Measurements from ENCODE around the gene ATM.

ATM gene

GRCh38 chr11:108289699-108290098, 66.8 kb downstream of the ATM start:
- H3K4me3 ChIP-seq (ENCODE audit: low read length): no peak overlapping the region
- H3K27me3 ChIP-seq (replicated peaks; ENCODE audit: control insufficient read depth, insufficient read depth, low read length): no peaks in the 10 kb centered on the region
- peaks cover 71% of the 10 kb centered on the region for H3K36me3 ChIP-seq (ENCODE audit: control insufficient read depth, insufficient read depth, low read length, severe bottlenecking)
- no peaks in the 10 kb centered on the region for H3K4me1 ChIP-seq (ENCODE audit: control insufficient read depth, insufficient read depth, low read length)
- no peak overlapping the region for H3K9ac ChIP-seq (ENCODE audit: low read length)
- DNase-seq (ENCODE audit: low read depth): no peak
- H3K9me3 ChIP-seq (ENCODE audit: control insufficient read depth, low read length): no peaks in the 10 kb centered on the region

- Histone ChIP-seq H3K4me1 (ENCODE audit: control insufficient read depth, insufficient read depth, low read length) (peaks cover 8% of the 10 kb centered on the region), H3K27me3 (replicated peaks; ENCODE audit: control insufficient read depth, insufficient read depth, low read length) (no peaks in the 10 kb centered on the region), H3K9ac (ENCODE audit: low read length) (no peak overlapping the region), H3K9me3 (ENCODE audit: control insufficient read depth, low read length) (no peaks in the 10 kb centered on the region), H3K36me3 (ENCODE audit: control insufficient read depth, insufficient read depth, low read length, severe bottlenecking) (peaks cover 66% of the 10 kb centered on the region), H3K4me3 (ENCODE audit: low read length) (no peak overlapping the region)
- no peak for DNase-seq (ENCODE audit: low read depth)
Observed at GRCh38 chr11:108293229-108293628, 70.4 kb downstream of the ATM start.

GRCh38 chr11:108302121-108302785, 79.4 kb downstream of the ATM start:
- Histone ChIP-seq H3K4me3 (ENCODE audit: low read length) (peak overlapping the region; percentile 27), H3K27me3 (replicated peaks; ENCODE audit: control insufficient read depth, insufficient read depth, low read length) (no peaks in the 10 kb centered on the region), H3K4me1 (ENCODE audit: control insufficient read depth, insufficient read depth, low read length) (peaks cover 14% of the 10 kb centered on the region), H3K9me3 (ENCODE audit: control insufficient read depth, low read length) (no peaks in the 10 kb centered on the region), H3K9ac (ENCODE audit: low read length) (peak overlapping the region; percentile 32), H3K36me3 (ENCODE audit: control insufficient read depth, insufficient read depth, low read length, severe bottlenecking) (peaks cover 73% of the 10 kb centered on the region)
- DNase-seq (ENCODE audit: low read depth): peak; percentile 77

- no peaks in the 10 kb centered on the region for H3K4me1 ChIP-seq (ENCODE audit: control insufficient read depth, insufficient read depth, low read length)
- no peaks in the 10 kb centered on the region for H3K27me3 ChIP-seq (replicated peaks; ENCODE audit: control insufficient read depth, insufficient read depth, low read length)
- peaks cover 68% of the 10 kb centered on the region for H3K36me3 ChIP-seq (ENCODE audit: control insufficient read depth, insufficient read depth, low read length, severe bottlenecking)
- H3K9me3 ChIP-seq (ENCODE audit: control insufficient read depth, low read length): no peaks in the 10 kb centered on the region
- no peak overlapping the region for H3K9ac ChIP-seq (ENCODE audit: low read length)
- DNase-seq (ENCODE audit: low read depth): no peak
- H3K4me3 ChIP-seq (ENCODE audit: low read length): no peak overlapping the region
Observed at GRCh38 chr11:108307751-108308150, 84.9 kb downstream of the ATM start.

GRCh38 chr11:108313444-108313843, 90.6 kb downstream of the ATM start:
- Histone ChIP-seq H3K9ac (ENCODE audit: low read length) (no peak overlapping the region), H3K27me3 (replicated peaks; ENCODE audit: control insufficient read depth, insufficient read depth, low read length) (no peaks in the 10 kb centered on the region), H3K9me3 (ENCODE audit: control insufficient read depth, low read length) (no peaks in the 10 kb centered on the region), H3K36me3 (ENCODE audit: control insufficient read depth, insufficient read depth, low read length, severe bottlenecking) (peaks cover 49% of the 10 kb centered on the region), H3K4me1 (ENCODE audit: control insufficient read depth, insufficient read depth, low read length) (no peaks in the 10 kb centered on the region), H3K4me3 (ENCODE audit: low read length) (no peak overlapping the region)
- DNase-seq (ENCODE audit: low read depth): no peak

- no peaks in the 10 kb centered on the region for H3K9me3 ChIP-seq (ENCODE audit: control insufficient read depth, low read length)
- no peak overlapping the region for H3K4me3 ChIP-seq (ENCODE audit: low read length)
- H3K27me3 ChIP-seq (replicated peaks; ENCODE audit: control insufficient read depth, insufficient read depth, low read length): no peaks in the 10 kb centered on the region
- peaks cover 48% of the 10 kb centered on the region for H3K36me3 ChIP-seq (ENCODE audit: control insufficient read depth, insufficient read depth, low read length, severe bottlenecking)
- peaks cover 21% of the 10 kb centered on the region for H3K4me1 ChIP-seq (ENCODE audit: control insufficient read depth, insufficient read depth, low read length)
- no peak overlapping the region for H3K9ac ChIP-seq (ENCODE audit: low read length)
- no peak for DNase-seq (ENCODE audit: low read depth)
Observed at GRCh38 chr11:108316061-108316460, 93.2 kb downstream of the ATM start.

GRCh38 chr11:108319541-108320145, 96.8 kb downstream of the ATM start:
- H3K9ac ChIP-seq (ENCODE audit: low read length): peak overlapping the region; percentile 73
- H3K4me1 ChIP-seq (ENCODE audit: control insufficient read depth, insufficient read depth, low read length): peaks cover 44% of the 10 kb centered on the region
- no peaks in the 10 kb centered on the region for H3K9me3 ChIP-seq (ENCODE audit: control insufficient read depth, low read length)
- peaks cover 32% of the 10 kb centered on the region for H3K36me3 ChIP-seq (ENCODE audit: control insufficient read depth, insufficient read depth, low read length, severe bottlenecking)
- H3K4me3 ChIP-seq (ENCODE audit: low read length): no peak overlapping the region
- DNase-seq (ENCODE audit: low read depth): peak; percentile 54
- no peaks in the 10 kb centered on the region for H3K27me3 ChIP-seq (replicated peaks; ENCODE audit: control insufficient read depth, insufficient read depth, low read length)

GRCh38 chr11:108322666-108323065, 99.8 kb downstream of the ATM start:
- DNase-seq (ENCODE audit: low read depth): peak; percentile 33
- Histone ChIP-seq H3K27me3 (replicated peaks; ENCODE audit: control insufficient read depth, insufficient read depth, low read length) (no peaks in the 10 kb centered on the region), H3K4me1 (ENCODE audit: control insufficient read depth, insufficient read depth, low read length) (peaks cover 48% of the 10 kb centered on the region), H3K36me3 (ENCODE audit: control insufficient read depth, insufficient read depth, low read length, severe bottlenecking) (peaks cover 30% of the 10 kb centered on the region), H3K9ac (ENCODE audit: low read length) (peak overlapping the region; percentile 46), H3K9me3 (ENCODE audit: control insufficient read depth, low read length) (no peaks in the 10 kb centered on the region), H3K4me3 (ENCODE audit: low read length) (no peak overlapping the region)

- DNase-seq (ENCODE audit: low read depth): peak; percentile 79
- Histone ChIP-seq H3K9me3 (ENCODE audit: control insufficient read depth, low read length) (no peaks in the 10 kb centered on the region), H3K4me1 (ENCODE audit: control insufficient read depth, insufficient read depth, low read length) (peaks cover 38% of the 10 kb centered on the region), H3K27me3 (replicated peaks; ENCODE audit: control insufficient read depth, insufficient read depth, low read length) (no peaks in the 10 kb centered on the region), H3K36me3 (ENCODE audit: control insufficient read depth, insufficient read depth, low read length, severe bottlenecking) (peaks cover 42% of the 10 kb centered on the region), H3K9ac (ENCODE audit: low read length) (peak overlapping the region; percentile 3), H3K4me3 (ENCODE audit: low read length) (no peak overlapping the region)
Observed at GRCh38 chr11:108324587-108324986, 101.7 kb downstream of the ATM start.

GRCh38 chr11:108333403-108333899, 110.6 kb downstream of the ATM start:
- Histone ChIP-seq H3K9ac (ENCODE audit: low read length) (no peak overlapping the region), H3K4me1 (ENCODE audit: control insufficient read depth, insufficient read depth, low read length) (no peaks in the 10 kb centered on the region), H3K27me3 (replicated peaks; ENCODE audit: control insufficient read depth, insufficient read depth, low read length) (no peaks in the 10 kb centered on the region), H3K4me3 (ENCODE audit: low read length) (no peak overlapping the region), H3K9me3 (ENCODE audit: control insufficient read depth, low read length) (no peaks in the 10 kb centered on the region), H3K36me3 (ENCODE audit: control insufficient read depth, insufficient read depth, low read length, severe bottlenecking) (peaks cover 93% of the 10 kb centered on the region)
- DNase-seq (ENCODE audit: low read depth): no peak

GRCh38 chr11:108338750-108339149, 115.9 kb downstream of the ATM start:
- H3K4me1 ChIP-seq (ENCODE audit: control insufficient read depth, insufficient read depth, low read length): no peaks in the 10 kb centered on the region
- H3K9ac ChIP-seq (ENCODE audit: low read length): no peak overlapping the region
- no peak overlapping the region for H3K4me3 ChIP-seq (ENCODE audit: low read length)
- no peaks in the 10 kb centered on the region for H3K9me3 ChIP-seq (ENCODE audit: control insufficient read depth, low read length)
- H3K36me3 ChIP-seq (ENCODE audit: control insufficient read depth, insufficient read depth, low read length, severe bottlenecking): peaks cover 42% of the 10 kb centered on the region
- no peaks in the 10 kb centered on the region for H3K27me3 ChIP-seq (replicated peaks; ENCODE audit: control insufficient read depth, insufficient read depth, low read length)
- no peak for DNase-seq (ENCODE audit: low read depth)
